Measurements from ENCODE around the gene TTLL4.

DNA sequence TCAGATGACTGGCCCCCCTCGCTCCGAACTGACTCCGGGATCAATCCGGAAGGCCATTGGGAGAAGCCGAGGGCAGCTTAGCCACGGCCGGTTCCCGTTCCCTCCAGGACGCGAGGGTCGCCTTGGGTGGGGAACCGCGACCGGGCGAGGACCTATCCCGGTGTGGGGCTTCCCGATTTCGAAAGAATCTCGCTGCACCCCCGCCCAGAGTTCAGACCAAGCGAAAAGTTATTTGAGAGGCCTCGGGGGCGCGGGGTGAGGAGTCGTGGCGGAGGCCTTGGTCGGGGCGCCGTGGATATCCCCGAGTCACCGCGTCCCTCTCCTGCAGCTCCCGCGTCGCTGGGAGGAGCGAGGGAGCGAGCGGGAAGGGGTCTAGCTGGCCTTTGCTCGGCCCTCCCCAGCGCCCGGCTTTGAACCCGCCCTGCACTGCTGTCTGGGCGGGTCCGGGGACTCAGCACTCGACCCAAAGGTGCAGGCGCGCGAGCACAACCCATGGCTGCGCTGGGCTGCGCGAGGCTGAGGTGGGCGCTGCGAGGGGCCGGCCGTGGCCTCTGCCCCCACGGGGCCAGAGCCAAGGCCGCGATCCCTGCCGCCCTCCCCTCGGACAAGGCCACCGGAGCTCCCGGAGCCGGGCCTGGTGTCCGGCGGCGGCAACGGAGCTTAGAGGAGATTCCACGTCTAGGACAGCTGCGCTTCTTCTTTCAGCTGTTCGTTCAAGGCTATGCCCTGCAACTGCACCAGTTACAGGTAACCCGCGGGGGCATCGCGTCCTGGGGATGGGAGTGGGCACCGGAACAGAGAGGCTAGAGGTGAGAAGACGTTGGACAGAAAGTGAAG is 71.3 kb downstream of the TTLL4 start, which contains the start of gene CYP27A1:
- TF ChIP-seq, protein P1, sequence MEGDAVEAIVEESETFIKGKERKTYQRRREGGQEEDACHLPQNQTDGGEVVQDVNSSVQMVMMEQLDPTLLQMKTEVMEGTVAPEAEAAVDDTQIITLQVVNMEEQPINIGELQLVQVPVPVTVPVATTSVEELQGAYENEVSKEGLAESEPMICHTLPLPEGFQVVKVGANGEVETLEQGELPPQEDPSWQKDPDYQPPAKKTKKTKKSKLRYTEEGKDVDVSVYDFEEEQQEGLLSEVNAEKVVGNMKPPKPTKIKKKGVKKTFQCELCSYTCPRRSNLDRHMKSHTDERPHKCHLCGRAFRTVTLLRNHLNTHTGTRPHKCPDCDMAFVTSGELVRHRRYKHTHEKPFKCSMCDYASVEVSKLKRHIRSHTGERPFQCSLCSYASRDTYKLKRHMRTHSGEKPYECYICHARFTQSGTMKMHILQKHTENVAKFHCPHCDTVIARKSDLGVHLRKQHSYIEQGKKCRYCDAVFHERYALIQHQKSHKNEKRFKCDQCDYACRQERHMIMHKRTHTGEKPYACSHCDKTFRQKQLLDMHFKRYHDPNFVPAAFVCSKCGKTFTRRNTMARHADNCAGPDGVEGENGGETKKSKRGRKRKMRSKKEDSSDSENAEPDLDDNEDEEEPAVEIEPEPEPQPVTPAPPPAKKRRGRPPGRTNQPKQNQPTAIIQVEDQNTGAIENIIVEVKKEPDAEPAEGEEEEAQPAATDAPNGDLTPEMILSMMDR (IDR thresholded peaks at IDR 0.05): no peak
- TF ChIP-seq CHD2 (IDR thresholded peaks at IDR 0.05; ENCODE audit: low read length, partially characterized antibody) (no peak), RCOR1 (IDR thresholded peaks at IDR 0.05; ENCODE audit: low read length) (no peak), ELF1 (IDR thresholded peaks at IDR 0.05) (no peak), POLR2AphosphoS5 (IDR thresholded peaks at IDR 0.05; ENCODE audit: low read depth, low read length) (no peak), TAF1 (IDR thresholded peaks at IDR 0.05; ENCODE audit: borderline replicate concordance, low read depth, low read length) (no peak), GATA2 (CRISPR knock-in tag; IDR thresholded peaks at IDR 0.05) (no peak), EP300 (IDR thresholded peaks at IDR 0.05; ENCODE audit: borderline replicate concordance in 1 of 2, low read depth in 1 of 2, low read length in 1 of 2) (no peak), RAD21 (IDR thresholded peaks at IDR 0.05; ENCODE audit: low read length) (no peak), SIN3A (IDR thresholded peaks at IDR 0.05; ENCODE audit: borderline replicate concordance, low read depth, low read length) (no peak)
- TF ChIP-seq, protein P2, sequence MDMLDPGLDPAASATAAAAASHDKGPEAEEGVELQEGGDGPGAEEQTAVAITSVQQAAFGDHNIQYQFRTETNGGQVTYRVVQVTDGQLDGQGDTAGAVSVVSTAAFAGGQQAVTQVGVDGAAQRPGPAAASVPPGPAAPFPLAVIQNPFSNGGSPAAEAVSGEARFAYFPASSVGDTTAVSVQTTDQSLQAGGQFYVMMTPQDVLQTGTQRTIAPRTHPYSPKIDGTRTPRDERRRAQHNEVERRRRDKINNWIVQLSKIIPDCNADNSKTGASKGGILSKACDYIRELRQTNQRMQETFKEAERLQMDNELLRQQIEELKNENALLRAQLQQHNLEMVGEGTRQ (IDR thresholded peaks at IDR 0.05; ENCODE audit: borderline replicate concordance, low read depth, low read length): no peak
- TF ChIP-seq, protein P3, sequence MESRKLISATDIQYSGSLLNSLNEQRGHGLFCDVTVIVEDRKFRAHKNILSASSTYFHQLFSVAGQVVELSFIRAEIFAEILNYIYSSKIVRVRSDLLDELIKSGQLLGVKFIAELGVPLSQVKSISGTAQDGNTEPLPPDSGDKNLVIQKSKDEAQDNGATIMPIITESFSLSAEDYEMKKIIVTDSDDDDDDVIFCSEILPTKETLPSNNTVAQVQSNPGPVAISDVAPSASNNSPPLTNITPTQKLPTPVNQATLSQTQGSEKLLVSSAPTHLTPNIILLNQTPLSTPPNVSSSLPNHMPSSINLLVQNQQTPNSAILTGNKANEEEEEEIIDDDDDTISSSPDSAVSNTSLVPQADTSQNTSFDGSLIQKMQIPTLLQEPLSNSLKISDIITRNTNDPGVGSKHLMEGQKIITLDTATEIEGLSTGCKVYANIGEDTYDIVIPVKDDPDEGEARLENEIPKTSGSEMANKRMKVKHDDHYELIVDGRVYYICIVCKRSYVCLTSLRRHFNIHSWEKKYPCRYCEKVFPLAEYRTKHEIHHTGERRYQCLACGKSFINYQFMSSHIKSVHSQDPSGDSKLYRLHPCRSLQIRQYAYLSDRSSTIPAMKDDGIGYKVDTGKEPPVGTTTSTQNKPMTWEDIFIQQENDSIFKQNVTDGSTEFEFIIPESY (IDR thresholded peaks at IDR 0.05; ENCODE audit: borderline replicate concordance, low read depth): no peak

Data from SK-N-SH (cell line).